CD4-positive, CD25-positive, alpha-beta regulatory T cell (primary cell): ENCODE measurements around the gene LUC7L2. TPM values are rescaled to one million over a fixed set of nuclear protein-coding genes. Genes with fewer than 3 reads are reported as not detected.
"Not testable (repeated sequence)": the region's sequence is repeated elsewhere in the genome, so short reads cannot be mapped to it uniquely, and the experiment has no call there.

Experiments
- ATAC-seq, 2 donors: fragments of 150-1000 bp; cut with Tn5 transposase; one replicate each; pipeline ENCODE4 v1.10.0; 2021; ENCODE audit warnings: low read depth in 2 of 2, moderate number of reproducible peaks in 2 of 2, moderate library complexity in 1 of 2
- DNase-seq, 3 donors: peaks; one replicate each; pipeline versions ENCODE4 v3.0.0 to v3.0.0-alpha.2; 2012 to 2022; ENCODE audit warnings: mixed read lengths in 1 of 3
- H3K27ac ChIP-seq: one replicate; pipeline ENCODE4 v1.7.0; 2013; ENCODE audit warnings: mild to moderate bottlenecking, low read length; ENCODE audit not compliant: insufficient read depth, poor library complexity, severe bottlenecking
- H3K27me3 ChIP-seq: one replicate; pipeline ENCODE4 v1.7.0; 2013; ENCODE audit warnings: low read length; ENCODE audit not compliant: control insufficient read depth, insufficient read depth
- H3K36me3 ChIP-seq: one replicate; pipeline ENCODE4 v1.7.0; 2013; ENCODE audit warnings: mild to moderate bottlenecking, low read length, moderate library complexity; ENCODE audit not compliant: control insufficient read depth, insufficient read depth
- H3K4me1 ChIP-seq: 2 replicates; pipeline ENCODE4 v1.7.0; 2013; ENCODE audit warnings: mild to moderate bottlenecking, low read length; ENCODE audit not compliant: insufficient read depth, control insufficient read depth, poor library complexity, severe bottlenecking
- H3K4me3 ChIP-seq: one replicate; pipeline ENCODE4 v1.7.0; 2013; ENCODE audit warnings: low read depth, mild to moderate bottlenecking, low read length, moderate library complexity
- H3K9me3 ChIP-seq, 2 experiments: 1 replicate in 1 of 2; 2 replicates in 1 of 2; pipeline ENCODE4 v1.7.0; 2013; ENCODE audit warnings: low read length in 2 of 2, mild to moderate bottlenecking in 1 of 2, moderate library complexity in 1 of 2; ENCODE audit not compliant: control insufficient read depth in 2 of 2
- H3K27ac Mint-ChIP-seq, 3 donors: one replicate each; pipeline ENCODE4 v1.8.0; 2020 to 2022; ENCODE audit warnings: mild to moderate bottlenecking in 3 of 3, mixed read lengths in 3 of 3, moderate library complexity in 2 of 3
- H3K27me3 Mint-ChIP-seq: one replicate; pipeline ENCODE4 v1.8.0; 2022; ENCODE audit warnings: mild to moderate bottlenecking, mixed read lengths
- H3K36me3 Mint-ChIP-seq: one replicate; pipeline ENCODE4 v1.8.0; 2020; ENCODE audit warnings: mixed read lengths
- H3K4me1 Mint-ChIP-seq, 4 donors: one replicate each; pipeline ENCODE4 v1.8.0; 2020 to 2022; ENCODE audit warnings: mixed read lengths in 4 of 4, mild to moderate bottlenecking in 1 of 4
- H3K4me3 Mint-ChIP-seq, 4 donors: one replicate each; pipeline ENCODE4 v1.8.0; 2020 to 2022; ENCODE audit warnings: mild to moderate bottlenecking in 4 of 4, mixed read lengths in 4 of 4, moderate library complexity in 3 of 4
- H3K9me3 Mint-ChIP-seq, 7 donors: one replicate each; pipeline ENCODE4 v1.8.0; 2020 to 2022; ENCODE audit warnings: mixed read lengths in 7 of 7, mild to moderate bottlenecking in 3 of 7, moderate library complexity in 2 of 7
- polyA plus RNA-seq, 4 donors: library from polyadenylated mRNA; unstranded; fragments of 300-500 nt; fragmentation: Illumina TruSeq; gene quantifications; one replicate each; pipeline ENCODE4 v1.2.3, GENCODE V29; 2021
- total RNA-seq: library from RNA; stranded (reverse); gene quantifications from one replicate; pipeline ENCODE4 v1.2.3, GENCODE V29; 2022

The LUC7L2 gene
- total and polyA plus RNA-seq, 5 donors from 2014 or later: 56.9 to 190 (median 60.7) TPM

- no peaks in the 10 kb centered on the region for H3K36me3 Mint-ChIP-seq
- Histone ChIP-seq H3K4me1 (no peaks in the 10 kb centered on the region), H3K27ac (no peak overlapping the region), H3K36me3 (no peaks in the 10 kb centered on the region), H3K27me3 (no peaks in the 10 kb centered on the region), H3K9me3 (no peaks in the 10 kb centered on the region), H3K4me3 (no peak overlapping the region)
- peaks cover 7 to 19% (median 14%) of the 10 kb centered on the region in 4 donors for H3K4me1 Mint-ChIP-seq
- no peak for DNase-seq
- ATAC-seq: no peak
- H3K4me3 Mint-ChIP-seq: no peak overlapping the region
- peaks cover 0 to 3% (median 0%) of the 10 kb centered on the region in 7 donors for H3K9me3 Mint-ChIP-seq
- H3K27me3 Mint-ChIP-seq: no peaks in the 10 kb centered on the region
- no peak overlapping the region for H3K27ac Mint-ChIP-seq
Measured at GRCh38 chr7:139332697-139333359, 26.9 kb upstream of the LUC7L2 start.

DNA sequence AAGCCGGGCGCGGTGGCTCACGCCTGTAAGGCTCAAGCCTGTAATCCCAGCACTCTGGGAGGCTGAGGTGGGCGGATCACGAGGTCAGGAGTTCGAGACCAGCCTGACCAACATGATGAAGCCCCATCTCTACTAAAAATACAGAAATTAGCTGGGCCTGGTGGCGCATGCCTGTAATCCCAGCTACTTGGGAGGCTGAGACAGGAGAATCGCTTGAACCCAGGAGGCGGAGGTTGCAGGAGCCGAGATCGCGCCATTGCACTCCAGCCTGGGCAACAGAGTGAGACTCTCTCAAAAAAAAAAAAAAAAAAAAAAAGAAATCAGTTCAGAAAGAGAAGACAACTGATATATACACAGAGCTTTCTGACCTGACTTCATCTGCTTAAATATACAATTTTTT, 26.3 kb upstream of the LUC7L2 start:
- not testable (repeated sequence) for H3K27me3 Mint-ChIP-seq, H3K9me3 Mint-ChIP-seq, H3K36me3 Mint-ChIP-seq, H3K4me3 ChIP-seq, H3K4me3 Mint-ChIP-seq, H3K27me3 ChIP-seq, H3K9me3 ChIP-seq, ATAC-seq, H3K36me3 ChIP-seq, DNase-seq, H3K27ac Mint-ChIP-seq, H3K4me1 ChIP-seq, H3K27ac ChIP-seq
- peaks cover 7 to 19% (median 14%) of the 10 kb centered on the region in 4 donors for H3K4me1 Mint-ChIP-seq

GRCh38 chr7:139334399-139335150, 25.1 kb upstream of the LUC7L2 start:
- no peaks in the 10 kb centered on the region for H3K36me3 Mint-ChIP-seq
- H3K27ac ChIP-seq: no peak overlapping the region
- peaks cover 5% of the 10 kb centered on the region for H3K27me3 Mint-ChIP-seq
- H3K4me1 ChIP-seq: no peaks in the 10 kb centered on the region
- no peak overlapping the region for H3K27ac Mint-ChIP-seq
- H3K4me3 ChIP-seq: no peak overlapping the region
- DNase-seq: no peak
- no peaks in the 10 kb centered on the region for H3K27me3 ChIP-seq
- H3K4me3 Mint-ChIP-seq: peak overlapping the region in 1 of 4 donors; percentile 70
- H3K9me3 ChIP-seq: no peaks in the 10 kb centered on the region
- no peaks in the 10 kb centered on the region for H3K36me3 ChIP-seq
- peaks cover 0 to 5% (median 3%) of the 10 kb centered on the region in 7 donors for H3K9me3 Mint-ChIP-seq
- peaks cover 7 to 25% (median 18%) of the 10 kb centered on the region in 4 donors for H3K4me1 Mint-ChIP-seq
- no peak for ATAC-seq

- Mint-ChIP-seq H3K9me3 (peaks cover 0 to 10% (median 2%) of the 10 kb centered on the region in 7 donors), H3K4me1 (peaks cover 18 to 38% (median 28%) of the 10 kb centered on the region in 4 donors), H3K27ac (peak overlapping the region; percentile 33 to 100 (median 100)), H3K27me3 (peaks cover 17% of the 10 kb centered on the region), H3K36me3 (peaks cover 10% of the 10 kb centered on the region), H3K4me3 (peak overlapping the region; percentile 91 to 97 (median 96))
- Histone ChIP-seq H3K4me1 (peaks cover 11% of the 10 kb centered on the region), H3K4me3 (no peak overlapping the region), H3K9me3 (no peaks in the 10 kb centered on the region), H3K27ac (no peak overlapping the region), H3K27me3 (no peaks in the 10 kb centered on the region), H3K36me3 (no peaks in the 10 kb centered on the region)
- DNase-seq (peak in 1 of 3 donors; percentile 8), ATAC-seq (no peak)
Measured at GRCh38 chr7:139339025-139339424, 20.7 kb upstream of the LUC7L2 start.

DNA sequence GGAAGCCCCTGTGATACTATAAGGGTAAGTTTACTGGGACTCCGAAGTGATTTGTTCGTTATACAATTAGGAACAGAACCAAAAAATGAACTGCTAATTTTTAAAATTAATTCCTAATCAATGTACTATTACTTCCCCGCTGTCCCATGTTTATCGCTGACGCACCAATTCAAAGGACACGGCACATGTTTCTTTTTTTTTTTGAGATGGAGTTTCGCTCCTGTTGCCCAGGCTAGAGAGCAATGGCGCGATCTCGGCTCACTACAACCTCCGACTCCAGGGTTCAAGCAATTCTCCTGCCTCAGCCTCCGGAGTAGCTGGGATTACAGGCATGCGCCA, 20.0 kb upstream of the LUC7L2 start:
- Mint-ChIP-seq H3K27me3 (peaks cover 17% of the 10 kb centered on the region), H3K9me3 (peaks cover 0 to 10% (median 2%) of the 10 kb centered on the region in 7 donors), H3K4me1 (peaks cover 22 to 41% (median 30%) of the 10 kb centered on the region in 4 donors), H3K4me3 (peak overlapping the region; percentile 91 to 97 (median 96)), H3K27ac (peak overlapping the region; percentile 100), H3K36me3 (peaks cover 13% of the 10 kb centered on the region)
- Histone ChIP-seq H3K36me3 (no peaks in the 10 kb centered on the region), H3K27ac (peak overlapping the region; percentile 99), H3K4me3 (peak overlapping the region; percentile 41), H3K9me3 (no peaks in the 10 kb centered on the region), H3K27me3 (no peaks in the 10 kb centered on the region), H3K4me1 (peaks cover 11% of the 10 kb centered on the region)
- ATAC-seq (no peak), DNase-seq (no peak)

GRCh38 chr7:139340037-139340807, 19.5 kb upstream of the LUC7L2 start:
- DNase-seq (peak; percentile 98 to 99 (median 98)), ATAC-seq (peak; percentile 88 to 91)
- peaks cover 26 to 43% (median 33%) of the 10 kb centered on the region in 4 donors for H3K4me1 Mint-ChIP-seq
- H3K9me3 Mint-ChIP-seq: peaks cover 0 to 10% (median 2%) of the 10 kb centered on the region in 7 donors
- Histone ChIP-seq H3K9me3 (no peaks in the 10 kb centered on the region), H3K27me3 (no peaks in the 10 kb centered on the region), H3K4me1 (peaks cover 11% of the 10 kb centered on the region), H3K36me3 (no peaks in the 10 kb centered on the region), H3K27ac (peak overlapping the region; percentile 99), H3K4me3 (peak overlapping the region; percentile 94)
- H3K27ac Mint-ChIP-seq: peak overlapping the region; percentile 100
- peaks cover 13% of the 10 kb centered on the region for H3K36me3 Mint-ChIP-seq
- peak overlapping the region; percentile 91 to 97 (median 96) for H3K4me3 Mint-ChIP-seq
- H3K27me3 Mint-ChIP-seq: peaks cover 17% of the 10 kb centered on the region

DNA sequence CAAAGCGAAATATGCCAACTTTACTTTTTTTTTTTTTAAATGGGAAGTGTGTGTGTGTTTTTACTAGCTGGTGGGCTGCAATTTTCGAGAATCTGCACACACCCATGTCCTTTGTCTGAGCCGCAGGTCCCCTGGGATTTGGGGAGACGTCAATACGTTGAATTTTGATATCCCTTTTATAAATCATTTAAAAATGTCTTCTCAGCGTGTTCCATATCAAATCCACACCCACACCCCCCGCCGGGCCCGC, 19.0 kb upstream of the LUC7L2 start:
- H3K27me3 ChIP-seq: no peaks in the 10 kb centered on the region
- DNase-seq (peak in 1 of 3 donors; percentile 86), ATAC-seq (no peak)
- peaks cover 11% of the 10 kb centered on the region for H3K4me1 ChIP-seq
- peak overlapping the region; percentile 99 for H3K27ac ChIP-seq
- H3K9me3 Mint-ChIP-seq: peaks cover 0 to 10% (median 2%) of the 10 kb centered on the region in 7 donors
- peaks cover 13% of the 10 kb centered on the region for H3K36me3 Mint-ChIP-seq
- peak overlapping the region; percentile 100 for H3K27ac Mint-ChIP-seq
- peak overlapping the region; percentile 91 to 97 (median 96) for H3K4me3 Mint-ChIP-seq
- H3K4me3 ChIP-seq: peak overlapping the region; percentile 94
- no peaks in the 10 kb centered on the region for H3K36me3 ChIP-seq
- H3K9me3 ChIP-seq: no peaks in the 10 kb centered on the region
- peaks cover 26 to 45% (median 36%) of the 10 kb centered on the region in 4 donors for H3K4me1 Mint-ChIP-seq
- H3K27me3 Mint-ChIP-seq: peaks cover 17% of the 10 kb centered on the region
